ENCODE data around the gene TMEM239.
A peak's percentile ranks its signal among the peaks of the same experiment; 100 is the strongest.
"Not testable (repeated sequence)": the region's sequence is repeated elsewhere in the genome, so short reads cannot be mapped to it uniquely, and the experiment has no call there.

Gene TMEM239

GRCh38 chr20:2800521-2801285, 15.5 kb upstream of the TMEM239 start, which contains the start of gene CPXM1:
TSS of gene CPXM1 (minus strand) at chr20:2800627. CDS start at chr20:2800572, 55 bp downstream.
- DNase-seq, result peak; percentile 58

- DNase-seq, result no peak
Observed at GRCh38 chr20:2801286-2801728, 14.9 kb upstream of the TMEM239 start.

DNA sequence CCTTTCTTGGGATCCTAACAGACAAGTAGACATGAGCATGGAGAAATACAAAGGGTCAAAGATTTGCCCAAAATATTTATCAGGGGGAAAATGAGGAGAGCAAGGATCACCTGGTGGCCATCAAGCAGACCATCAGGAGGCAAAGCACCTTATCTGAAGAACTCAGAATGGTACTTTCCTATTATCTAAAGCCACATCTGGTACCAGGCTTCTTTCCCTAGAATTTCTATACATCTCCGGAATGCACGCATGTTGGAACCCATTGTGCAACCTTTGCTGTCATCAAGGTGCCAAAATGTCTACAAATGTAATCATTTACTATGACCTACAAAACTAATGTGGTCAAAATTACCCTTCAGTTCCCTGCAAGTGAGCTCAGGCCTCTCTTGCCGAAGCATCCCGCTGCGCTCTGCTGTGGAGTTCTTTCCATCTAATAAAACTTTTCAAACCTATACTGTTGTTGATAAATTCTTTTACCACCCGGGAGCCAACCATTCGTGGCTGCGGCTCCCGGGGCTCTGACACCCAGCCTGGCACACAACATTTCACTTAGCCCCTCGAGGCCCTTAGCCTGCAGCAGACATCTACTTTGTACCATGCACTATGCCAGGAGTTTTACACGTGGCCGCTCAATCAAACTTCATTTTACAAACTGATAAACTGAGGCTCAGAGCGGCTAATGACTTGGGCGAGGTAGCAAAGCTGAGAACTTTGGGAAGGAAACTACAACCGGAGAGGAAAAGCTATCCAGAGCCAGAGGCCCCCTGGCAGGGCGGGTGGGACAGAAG, 11.9 kb upstream of the TMEM239 start:
- no peak for DNase-seq

DNA sequence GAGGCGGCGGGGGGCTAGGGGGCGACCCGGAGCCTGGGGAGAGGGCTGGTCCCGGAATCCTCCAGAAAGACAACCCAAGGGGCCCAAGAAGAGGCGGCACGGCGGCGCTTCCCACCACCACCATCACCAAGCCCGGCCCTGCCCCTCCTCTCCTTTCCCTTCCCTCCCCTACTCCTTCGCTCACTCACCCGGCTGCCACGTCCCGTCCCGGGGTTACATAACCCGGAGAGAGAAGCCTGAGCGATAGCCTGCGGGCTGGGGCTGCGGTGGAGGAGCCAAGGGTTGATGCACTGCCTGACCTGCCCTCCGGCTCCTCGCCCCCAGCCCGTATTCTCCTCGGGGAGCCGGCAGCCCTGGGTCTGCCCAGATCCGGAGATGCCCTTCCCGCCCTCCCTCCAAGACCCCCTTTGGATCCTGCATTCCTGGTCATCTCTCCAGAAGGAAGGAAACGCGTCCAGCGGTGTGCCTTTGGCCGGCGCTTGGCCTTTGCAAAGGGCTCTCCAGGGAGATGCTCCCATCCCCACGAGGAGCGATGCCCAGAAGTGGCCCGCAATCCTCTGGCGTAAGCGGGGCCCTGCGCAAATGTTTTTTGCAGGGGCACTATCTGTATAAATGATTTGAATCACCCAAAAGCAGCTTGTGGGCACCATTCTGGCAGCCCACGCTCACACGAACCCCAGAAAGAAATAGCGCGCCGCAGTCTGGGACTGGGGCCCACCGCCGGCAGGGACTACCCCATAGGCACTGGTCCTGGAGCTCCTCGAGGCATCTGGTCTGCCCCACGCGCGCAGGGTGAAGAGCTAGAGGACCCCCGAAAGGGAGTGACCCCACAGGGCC, 11.1 kb upstream of the TMEM239 start:
- no peak for DNase-seq

GRCh38 chr20:2805689-2806350, 10.3 kb upstream of the TMEM239 start:
- no peak for DNase-seq

DNA sequence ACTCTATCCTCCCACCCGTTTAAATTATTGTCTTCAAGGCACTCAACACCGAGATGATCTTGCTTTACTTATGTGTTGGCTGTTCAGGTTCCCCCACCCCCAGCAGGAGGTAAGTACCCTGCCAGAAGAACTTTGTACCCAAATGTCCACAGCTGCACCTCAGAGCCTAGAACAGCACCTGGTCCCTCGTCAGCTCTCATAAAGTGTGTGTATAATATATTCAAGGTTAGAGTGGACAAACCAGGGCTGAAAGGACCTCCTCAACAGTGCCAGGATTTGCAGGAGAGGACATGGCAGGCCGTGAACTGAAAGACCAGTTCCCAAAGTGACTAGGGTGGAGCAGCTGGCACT, 9.8 kb upstream of the TMEM239 start:
- DNase-seq, result no peak

GRCh38 chr20:2807019-2807418, 9.1 kb upstream of the TMEM239 start:
- no peak for DNase-seq

DNA sequence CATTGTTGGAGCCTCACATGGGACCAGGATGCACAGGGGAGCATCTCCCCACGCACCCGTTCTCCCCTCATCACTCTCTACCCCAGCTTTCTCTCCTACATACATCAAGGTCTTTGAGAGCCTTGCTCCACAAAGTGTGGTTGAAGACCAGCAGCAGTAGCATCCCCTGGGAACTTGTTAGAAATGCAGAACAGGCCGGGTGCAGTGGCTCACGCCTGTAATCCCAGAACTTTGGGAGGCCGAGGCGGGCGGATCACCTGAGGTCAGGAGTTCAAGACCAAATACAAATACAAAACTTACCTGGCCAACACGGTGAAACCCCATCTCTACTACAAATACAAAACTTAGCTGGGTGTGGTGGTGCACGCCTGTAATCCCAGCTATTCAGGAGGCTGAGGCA, 8.2 kb upstream of the TMEM239 start:
- not testable (repeated sequence) for DNase-seq

DNA sequence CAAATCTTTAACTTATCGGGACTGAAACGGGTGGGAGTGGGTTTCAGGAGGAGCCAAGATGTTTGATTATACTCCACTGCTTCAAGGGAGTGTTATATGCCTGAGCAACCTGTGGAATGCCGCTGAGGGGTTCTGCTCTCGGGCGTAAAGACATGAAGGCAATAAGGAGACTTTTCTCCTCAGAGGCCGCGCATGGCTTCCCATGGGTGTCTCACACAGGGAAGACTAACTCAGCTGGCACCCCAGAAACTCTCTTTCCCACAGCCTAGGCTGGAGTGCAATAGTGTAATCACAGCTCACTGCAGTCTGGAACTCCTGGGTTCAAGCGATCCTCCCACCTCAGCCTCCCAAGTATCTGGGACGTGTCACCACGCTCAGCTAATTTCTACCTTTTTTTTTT, 6.5 kb upstream of the TMEM239 start:
- no peak for DNase-seq

DNA sequence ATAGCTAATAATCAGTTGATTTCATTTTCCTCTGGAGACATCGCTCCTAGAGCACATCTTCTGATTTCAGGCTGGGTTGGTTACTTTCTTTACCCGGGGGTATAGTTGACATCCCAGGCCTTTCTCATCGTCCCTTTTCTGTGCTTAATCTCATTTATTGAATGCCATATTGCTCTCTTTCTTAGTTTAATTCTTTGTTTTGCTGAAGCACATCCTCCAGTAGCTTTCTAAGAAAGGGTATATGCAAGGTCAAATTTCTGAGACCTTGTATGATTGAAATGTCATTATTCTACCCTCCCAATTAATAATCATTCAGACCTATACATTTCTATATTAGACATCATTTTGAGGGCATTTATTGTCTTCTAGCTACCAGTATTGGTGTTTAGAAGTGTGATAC, 4.0 kb upstream of the TMEM239 start:
- no peak for DNase-seq

- no peak for DNase-seq
Observed at GRCh38 chr20:2814076-2814475, 2.1 kb upstream of the TMEM239 start.

DNA sequence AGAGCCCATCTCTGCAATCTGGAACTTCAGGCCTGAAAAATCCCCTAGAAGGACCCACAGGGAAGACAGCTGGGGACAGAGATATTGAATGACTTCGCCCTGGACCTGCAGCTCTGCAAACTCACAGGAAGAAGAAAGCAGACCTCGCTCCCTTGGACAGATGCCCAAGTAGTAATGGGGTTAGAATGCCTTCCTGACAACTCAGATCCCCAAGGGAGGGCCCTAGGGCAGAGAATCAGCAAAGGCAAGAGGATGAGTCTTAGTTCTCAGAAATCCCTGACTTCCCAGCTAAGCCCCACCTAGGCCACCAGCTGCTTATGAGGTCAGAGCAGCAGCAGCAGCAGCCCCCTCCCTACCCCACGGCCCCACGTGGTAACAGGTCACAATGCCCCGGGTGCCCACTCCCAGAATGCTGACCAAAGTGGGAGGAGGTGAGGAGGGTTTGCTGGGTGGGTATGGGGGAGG, 1.5 kb upstream of the TMEM239 start, which contains the start of gene C20orf141:
TSS of gene C20orf141 (plus strand) at position 401 of the 465 bp plus-strand sequence. CDS start 198 bp downstream, outside the sequence.
- DNase-seq, result no peak

- DNase-seq, result no peak
Observed at GRCh38 chr20:2815242-2815900, 793 bp upstream of the TMEM239 start.

DNA sequence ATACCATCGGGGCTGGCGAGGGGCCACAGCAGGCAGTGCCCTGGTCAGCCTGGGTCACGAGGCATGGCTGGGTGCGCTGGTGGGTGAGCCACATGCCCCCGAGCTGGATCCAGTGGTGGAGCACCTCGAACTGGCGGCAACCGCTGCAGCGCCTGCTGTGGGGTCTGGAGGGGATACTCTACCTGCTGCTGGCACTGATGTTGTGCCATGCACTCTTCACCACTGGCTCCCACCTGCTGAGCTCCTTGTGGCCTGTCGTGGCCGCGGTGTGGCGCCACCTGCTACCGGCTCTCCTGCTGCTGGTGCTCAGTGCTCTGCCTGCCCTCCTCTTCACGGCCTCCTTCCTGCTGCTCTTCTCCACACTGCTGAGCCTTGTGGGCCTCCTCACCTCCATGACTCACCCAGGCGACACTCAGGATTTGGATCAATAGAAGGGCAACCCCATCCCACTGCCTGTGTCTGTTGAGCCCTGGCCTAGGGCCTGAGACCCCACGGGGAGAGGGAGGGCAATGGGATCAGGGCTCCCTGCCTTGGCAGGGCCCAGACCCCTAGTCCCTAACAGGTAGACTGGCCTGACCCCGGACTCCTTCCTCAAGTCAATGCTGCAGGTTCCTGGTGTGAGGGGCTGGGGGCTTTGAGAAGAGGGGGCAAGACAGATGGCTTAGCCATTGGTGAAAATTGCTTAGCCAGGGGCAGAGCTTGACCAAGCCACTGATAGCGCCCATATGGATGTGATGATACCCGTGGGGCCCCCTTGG, 598 bp downstream of the TMEM239 start:
- no peak for DNase-seq

DNA sequence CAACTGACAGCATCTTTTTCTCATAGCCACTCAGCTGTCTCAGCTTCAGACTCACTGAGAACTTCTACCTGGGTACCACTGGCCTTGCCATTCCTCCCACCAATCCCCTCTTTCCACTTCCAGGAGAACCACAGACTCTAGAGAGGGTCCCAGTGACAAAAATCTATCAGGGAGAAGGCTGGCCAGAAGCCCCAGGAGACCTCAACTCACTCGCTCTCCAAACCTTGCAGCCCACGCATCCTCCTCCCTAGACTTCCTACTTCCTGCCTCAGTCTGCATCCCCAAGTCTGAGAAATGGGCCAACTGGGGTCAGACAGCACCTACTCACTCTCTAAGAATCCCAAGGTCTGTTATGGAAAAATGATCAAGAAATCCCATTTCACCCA, 1.2 kb downstream of the TMEM239 start:
- DNase-seq, result no peak

- DNase-seq, result no peak
Observed at GRCh38 chr20:2817891-2818595, 1.9 kb downstream of the TMEM239 start.

DNA sequence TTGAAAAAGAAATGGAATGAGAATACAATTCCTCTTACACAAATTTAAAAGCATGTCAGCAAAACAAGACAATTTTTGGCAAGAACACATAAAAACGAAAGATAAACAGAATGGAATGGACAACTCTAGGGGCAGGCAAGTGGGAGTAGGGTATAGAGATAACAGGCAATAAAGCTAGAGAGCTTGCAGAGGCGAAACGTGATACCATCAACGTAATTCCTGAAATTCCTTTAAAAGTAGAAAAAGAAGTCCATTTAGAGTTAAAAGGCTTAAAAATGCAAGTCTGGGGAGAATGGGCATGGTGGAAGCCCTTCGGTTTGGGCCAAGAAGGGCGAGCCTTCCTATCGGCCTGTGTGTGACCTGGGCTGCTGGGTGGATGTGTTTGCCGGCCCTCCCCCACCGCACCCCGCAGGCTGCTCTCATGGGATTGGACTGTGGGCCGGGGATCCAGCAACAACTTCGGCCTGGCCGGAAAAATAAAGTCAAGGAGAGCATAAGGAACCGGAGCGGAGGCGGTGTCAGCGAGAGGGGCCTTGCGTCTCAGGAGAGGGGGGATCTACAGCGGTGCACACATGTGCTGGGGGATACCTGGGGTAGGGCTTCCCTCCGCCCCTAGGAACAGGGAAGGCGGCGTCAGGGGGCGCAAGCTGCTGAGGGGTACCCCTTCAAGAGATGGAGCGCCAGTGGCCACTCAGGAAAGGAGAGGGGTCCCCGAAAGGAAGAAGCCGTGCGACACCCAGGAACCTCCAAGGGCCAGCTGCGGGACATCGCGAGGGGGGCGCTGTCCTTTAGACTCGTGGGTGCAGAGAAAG, 4.1 kb downstream of the TMEM239 start:
- DNase-seq, result no peak

- DNase-seq, result no peak
Observed at GRCh38 chr20:2820896-2821869, 5.0 kb downstream of the TMEM239 start.
